ENCODE results near the gene WNT10A. TPM values are rescaled to one million over a fixed set of nuclear protein-coding genes. Genes with fewer than 3 reads are reported as not detected.

Gene WNT10A
- total RNA-seq, 1 donor from 2014 or later = 2.5 TPM

DNA sequence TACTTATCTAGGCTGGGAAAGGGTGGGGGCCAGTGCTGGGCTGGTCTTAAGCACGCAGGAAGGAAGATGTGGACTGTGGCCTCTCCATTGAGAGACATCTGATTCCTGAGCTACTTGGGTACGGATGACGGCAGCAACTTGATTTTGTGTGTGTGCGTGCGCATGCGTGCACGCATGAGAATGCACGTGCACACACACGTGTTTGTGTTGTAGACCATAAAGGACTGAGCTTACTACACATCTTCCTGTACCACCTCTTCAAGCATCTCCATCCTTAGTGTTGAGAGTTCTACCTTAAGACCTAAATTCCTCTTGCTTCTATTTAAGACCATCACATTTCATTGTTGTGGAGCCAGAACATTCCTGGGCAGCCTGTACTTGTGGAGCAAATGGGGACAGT lies 11.6 kb upstream of the WNT10A start:
- Histone ChIP-seq H3K9me3 (ENCODE audit: insufficient read depth, low read depth, low read length) (no peaks in the 10 kb centered on the region), H3K27ac (ENCODE audit: low read depth, low read length) (no peak overlapping the region), H4K20me1 (ENCODE audit: insufficient read depth, low read length) (peaks cover 6% of the 10 kb centered on the region), H3K4me3 (ENCODE audit: insufficient read depth, low read depth, low read length) (no peak overlapping the region), H3K4me2 (ENCODE audit: low read length) (no peak overlapping the region), H3K4me1 (ENCODE audit: insufficient read depth, low read length) (no peaks in the 10 kb centered on the region), H2AFZ (ENCODE audit: low read depth, low read length) (no peak overlapping the region), H3K9ac (ENCODE audit: low read length) (no peak overlapping the region), H3K79me2 (ENCODE audit: insufficient read depth, low read length) (no peaks in the 10 kb centered on the region), H3K36me3 (ENCODE audit: insufficient read depth, low read length) (no peaks in the 10 kb centered on the region), H3K27me3 (ENCODE audit: insufficient read depth, low read length) (peaks cover 66% of the 10 kb centered on the region)
- FAIRE-seq (no peak), DNase-seq (ENCODE audit: low read depth) (no peak)
- TF ChIP-seq EZH2 (IDR thresholded peaks at IDR 0.05; ENCODE audit: insufficient read depth, low read length) = no peak
- TF ChIP-seq, protein P1, sequence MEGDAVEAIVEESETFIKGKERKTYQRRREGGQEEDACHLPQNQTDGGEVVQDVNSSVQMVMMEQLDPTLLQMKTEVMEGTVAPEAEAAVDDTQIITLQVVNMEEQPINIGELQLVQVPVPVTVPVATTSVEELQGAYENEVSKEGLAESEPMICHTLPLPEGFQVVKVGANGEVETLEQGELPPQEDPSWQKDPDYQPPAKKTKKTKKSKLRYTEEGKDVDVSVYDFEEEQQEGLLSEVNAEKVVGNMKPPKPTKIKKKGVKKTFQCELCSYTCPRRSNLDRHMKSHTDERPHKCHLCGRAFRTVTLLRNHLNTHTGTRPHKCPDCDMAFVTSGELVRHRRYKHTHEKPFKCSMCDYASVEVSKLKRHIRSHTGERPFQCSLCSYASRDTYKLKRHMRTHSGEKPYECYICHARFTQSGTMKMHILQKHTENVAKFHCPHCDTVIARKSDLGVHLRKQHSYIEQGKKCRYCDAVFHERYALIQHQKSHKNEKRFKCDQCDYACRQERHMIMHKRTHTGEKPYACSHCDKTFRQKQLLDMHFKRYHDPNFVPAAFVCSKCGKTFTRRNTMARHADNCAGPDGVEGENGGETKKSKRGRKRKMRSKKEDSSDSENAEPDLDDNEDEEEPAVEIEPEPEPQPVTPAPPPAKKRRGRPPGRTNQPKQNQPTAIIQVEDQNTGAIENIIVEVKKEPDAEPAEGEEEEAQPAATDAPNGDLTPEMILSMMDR (IDR thresholded peaks at IDR 0.05; ENCODE audit: insufficient read depth, low read depth, low read length) = no peak
- H3K27me3 Mint-ChIP-seq (ENCODE audit: low read depth, unreplicated experiment) = peaks cover 77% of the 10 kb centered on the region
- no peaks in the 10 kb centered on the region for H3K4me1 Mint-ChIP-seq (ENCODE audit: low read depth, unreplicated experiment)
- H3K36me3 Mint-ChIP-seq (ENCODE audit: low read depth, unreplicated experiment) = no peaks in the 10 kb centered on the region
- no peak overlapping the region for H3K27ac Mint-ChIP-seq (ENCODE audit: unreplicated experiment)
- H3K9me3 Mint-ChIP-seq (ENCODE audit: unreplicated experiment) = peaks cover 10% of the 10 kb centered on the region
- H3K4me3 Mint-ChIP-seq (ENCODE audit: unreplicated experiment) = no peak overlapping the region

DNA sequence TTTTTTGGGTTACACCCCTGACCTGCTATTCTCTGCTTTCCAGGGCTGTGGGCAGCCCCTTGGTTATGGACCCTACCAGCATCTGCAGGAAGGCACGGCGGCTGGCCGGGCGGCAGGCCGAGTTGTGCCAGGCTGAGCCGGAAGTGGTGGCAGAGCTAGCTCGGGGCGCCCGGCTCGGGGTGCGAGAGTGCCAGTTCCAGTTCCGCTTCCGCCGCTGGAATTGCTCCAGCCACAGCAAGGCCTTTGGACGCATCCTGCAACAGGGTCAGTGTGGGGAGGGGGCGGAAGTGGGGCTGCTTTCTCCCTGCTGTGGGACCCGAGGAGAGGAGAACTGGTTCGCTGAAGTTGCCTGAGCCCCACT lies 9.7 kb upstream of the WNT10A start:
- no peak overlapping the region for H3K27ac Mint-ChIP-seq (ENCODE audit: unreplicated experiment)
- H3K9me3 Mint-ChIP-seq (ENCODE audit: unreplicated experiment) = peaks cover 10% of the 10 kb centered on the region
- H3K4me3 Mint-ChIP-seq (ENCODE audit: unreplicated experiment) = no peak overlapping the region
- no peak for FAIRE-seq
- no peak overlapping the region for H2AFZ ChIP-seq (ENCODE audit: low read depth, low read length)
- no peaks in the 10 kb centered on the region for H3K36me3 Mint-ChIP-seq (ENCODE audit: low read depth, unreplicated experiment)
- no peak overlapping the region for H3K4me3 ChIP-seq (ENCODE audit: insufficient read depth, low read depth, low read length)
- TF ChIP-seq EZH2 (IDR thresholded peaks at IDR 0.05; ENCODE audit: insufficient read depth, low read length) = no peak
- TF ChIP-seq, protein P1 (IDR thresholded peaks at IDR 0.05; ENCODE audit: insufficient read depth, low read depth, low read length) = no peak
- no peaks in the 10 kb centered on the region for H3K4me1 Mint-ChIP-seq (ENCODE audit: low read depth, unreplicated experiment)
- H3K27me3 ChIP-seq (ENCODE audit: insufficient read depth, low read length) = peaks cover 82% of the 10 kb centered on the region
- H3K4me2 ChIP-seq (ENCODE audit: low read length) = no peak overlapping the region
- no peaks in the 10 kb centered on the region for H3K79me2 ChIP-seq (ENCODE audit: insufficient read depth, low read length)
- no peaks in the 10 kb centered on the region for H3K4me1 ChIP-seq (ENCODE audit: insufficient read depth, low read length)
- peaks cover 6% of the 10 kb centered on the region for H4K20me1 ChIP-seq (ENCODE audit: insufficient read depth, low read length)
- H3K27me3 Mint-ChIP-seq (ENCODE audit: low read depth, unreplicated experiment) = peaks cover 83% of the 10 kb centered on the region
- no peaks in the 10 kb centered on the region for H3K9me3 ChIP-seq (ENCODE audit: insufficient read depth, low read depth, low read length)
- H3K27ac ChIP-seq (ENCODE audit: low read depth, low read length) = no peak overlapping the region
- no peaks in the 10 kb centered on the region for H3K36me3 ChIP-seq (ENCODE audit: insufficient read depth, low read length)
- no peak for DNase-seq (ENCODE audit: low read depth)
- no peak overlapping the region for H3K9ac ChIP-seq (ENCODE audit: low read length)

DNA sequence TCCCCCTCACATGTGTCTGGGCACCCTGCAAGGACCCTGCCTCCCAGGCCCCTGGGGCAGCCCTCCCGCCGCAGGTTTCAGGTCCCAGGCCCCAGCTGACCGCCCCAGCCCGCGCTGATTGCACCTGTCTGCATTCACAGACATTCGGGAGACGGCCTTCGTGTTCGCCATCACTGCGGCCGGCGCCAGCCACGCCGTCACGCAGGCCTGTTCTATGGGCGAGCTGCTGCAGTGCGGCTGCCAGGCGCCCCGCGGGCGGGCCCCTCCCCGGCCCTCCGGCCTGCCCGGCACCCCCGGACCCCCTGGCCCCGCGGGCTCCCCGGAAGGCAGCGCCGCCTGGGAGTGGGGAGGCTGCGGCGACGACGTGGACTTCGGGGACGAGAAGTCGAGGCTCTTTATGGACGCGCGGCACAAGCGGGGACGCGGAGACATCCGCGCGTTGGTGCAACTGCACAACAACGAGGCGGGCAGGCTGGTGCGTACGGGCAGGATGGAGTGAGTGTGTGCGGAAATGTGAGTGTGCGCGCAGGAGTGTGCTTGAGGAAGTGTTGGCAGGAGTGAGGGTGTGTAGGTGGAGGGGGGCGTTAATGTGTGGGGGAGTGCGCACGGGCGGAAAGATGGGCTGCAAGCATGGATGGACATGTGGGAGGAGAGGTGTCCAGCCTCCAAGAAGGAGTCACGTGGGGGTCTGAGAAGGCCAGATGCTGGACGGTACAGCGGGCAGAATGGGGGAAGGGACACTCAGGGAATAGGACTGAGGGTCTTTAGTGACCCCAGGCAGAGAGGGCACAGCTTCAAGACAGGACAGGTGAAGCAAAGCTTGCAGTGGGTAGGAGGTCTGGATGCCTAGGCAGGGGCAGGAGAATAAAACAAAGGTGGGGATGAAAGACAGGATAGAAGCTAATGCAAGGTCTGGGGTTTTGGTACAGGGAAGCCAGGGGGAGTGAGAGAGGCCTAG lies 9.0 kb upstream of the WNT10A start:
- no peak overlapping the region for H3K4me2 ChIP-seq (ENCODE audit: low read length)
- H3K9me3 ChIP-seq (ENCODE audit: insufficient read depth, low read depth, low read length) = no peaks in the 10 kb centered on the region
- Mint-ChIP-seq H3K27me3 (ENCODE audit: low read depth, unreplicated experiment) (peaks cover 82% of the 10 kb centered on the region), H3K4me1 (ENCODE audit: low read depth, unreplicated experiment) (no peaks in the 10 kb centered on the region), H3K9me3 (ENCODE audit: unreplicated experiment) (peaks cover 10% of the 10 kb centered on the region), H3K4me3 (ENCODE audit: unreplicated experiment) (no peak overlapping the region), H3K27ac (ENCODE audit: unreplicated experiment) (no peak overlapping the region), H3K36me3 (ENCODE audit: low read depth, unreplicated experiment) (no peaks in the 10 kb centered on the region)
- H3K27me3 ChIP-seq (ENCODE audit: insufficient read depth, low read length) = peaks cover 85% of the 10 kb centered on the region
- TF ChIP-seq EZH2 (IDR thresholded peaks at IDR 0.05; ENCODE audit: insufficient read depth, low read length) = peak; percentile 92
- TF ChIP-seq, protein P1 (IDR thresholded peaks at IDR 0.05; ENCODE audit: insufficient read depth, low read depth, low read length) = no peak
- H3K4me1 ChIP-seq (ENCODE audit: insufficient read depth, low read length) = no peaks in the 10 kb centered on the region
- no peak overlapping the region for H3K9ac ChIP-seq (ENCODE audit: low read length)
- peaks cover 6% of the 10 kb centered on the region for H4K20me1 ChIP-seq (ENCODE audit: insufficient read depth, low read length)
- FAIRE-seq (no peak), DNase-seq (ENCODE audit: low read depth) (no peak)
- H3K4me3 ChIP-seq (ENCODE audit: insufficient read depth, low read depth, low read length) = no peak overlapping the region
- H2AFZ ChIP-seq (ENCODE audit: low read depth, low read length) = no peak overlapping the region
- H3K27ac ChIP-seq (ENCODE audit: low read depth, low read length) = no peak overlapping the region
- H3K79me2 ChIP-seq (ENCODE audit: insufficient read depth, low read length) = no peaks in the 10 kb centered on the region
- no peaks in the 10 kb centered on the region for H3K36me3 ChIP-seq (ENCODE audit: insufficient read depth, low read length)
